DMS114 treated with DMSO at 0.1 percent for 48 hours (cell line): ENCODE measurements around the gene SPRED2.

Experiments
- DNase-seq: peaks from one replicate; lab custom pipeline; 2025; ENCODE audit not compliant: unreplicated experiment; lab: John Stamatoyannopoulos, UW

SPRED2 gene, protein sequence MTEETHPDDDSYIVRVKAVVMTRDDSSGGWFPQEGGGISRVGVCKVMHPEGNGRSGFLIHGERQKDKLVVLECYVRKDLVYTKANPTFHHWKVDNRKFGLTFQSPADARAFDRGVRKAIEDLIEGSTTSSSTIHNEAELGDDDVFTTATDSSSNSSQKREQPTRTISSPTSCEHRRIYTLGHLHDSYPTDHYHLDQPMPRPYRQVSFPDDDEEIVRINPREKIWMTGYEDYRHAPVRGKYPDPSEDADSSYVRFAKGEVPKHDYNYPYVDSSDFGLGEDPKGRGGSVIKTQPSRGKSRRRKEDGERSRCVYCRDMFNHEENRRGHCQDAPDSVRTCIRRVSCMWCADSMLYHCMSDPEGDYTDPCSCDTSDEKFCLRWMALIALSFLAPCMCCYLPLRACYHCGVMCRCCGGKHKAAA

DNA sequence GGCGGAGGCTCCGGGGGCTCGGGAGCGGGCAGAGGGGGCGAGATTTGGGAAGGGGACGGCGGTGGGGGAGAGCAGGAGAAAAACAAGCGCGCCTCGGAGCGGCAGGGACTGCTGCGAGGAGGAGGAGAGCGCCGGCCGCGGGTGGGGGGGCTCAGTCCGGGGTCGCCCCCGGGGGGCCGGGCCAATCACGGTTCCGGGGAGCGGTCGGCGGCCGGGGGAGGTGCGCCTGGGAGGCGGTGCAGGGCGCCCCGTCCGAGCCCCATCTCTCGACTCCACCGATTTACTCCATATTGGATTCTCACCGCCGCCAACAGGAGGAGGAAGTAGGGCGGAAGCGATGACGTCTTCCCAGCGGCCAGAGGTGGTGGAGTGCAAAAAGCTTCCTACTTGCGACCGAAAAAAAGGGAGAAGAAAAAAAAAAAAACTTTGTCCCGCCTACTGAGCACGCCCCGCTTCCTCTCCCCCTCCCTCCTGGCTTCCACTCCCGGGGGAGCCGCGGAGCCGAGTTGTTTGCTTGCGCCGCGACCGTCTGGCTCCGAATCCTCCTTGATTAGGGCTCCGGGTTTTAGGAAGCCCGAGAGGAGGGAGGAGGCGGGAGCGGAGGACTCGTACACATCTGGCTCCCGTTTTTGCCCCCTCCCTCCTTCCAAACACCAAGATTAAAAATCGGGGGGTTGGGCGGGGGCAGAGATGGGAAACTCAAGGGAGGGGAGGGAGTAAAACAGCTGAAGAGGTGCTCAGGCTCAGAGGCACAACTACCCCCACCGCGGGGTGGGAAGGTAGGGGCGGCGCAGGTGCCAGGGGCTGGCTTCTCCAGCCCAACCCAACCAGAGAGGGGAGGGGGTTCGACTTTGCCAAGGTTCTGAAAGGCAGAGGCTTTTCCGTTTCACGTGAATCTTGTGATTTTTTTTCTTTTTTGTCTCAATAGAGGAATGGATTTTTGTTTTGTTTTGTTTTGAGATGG lies at the start of gene SPRED2:
TSS of gene SPRED2 (minus strand) at position 373 of the 964 bp plus-strand sequence. CDS start 612 bp downstream, outside the sequence.
- peak; percentile 93 for DNase-seq

DNA sequence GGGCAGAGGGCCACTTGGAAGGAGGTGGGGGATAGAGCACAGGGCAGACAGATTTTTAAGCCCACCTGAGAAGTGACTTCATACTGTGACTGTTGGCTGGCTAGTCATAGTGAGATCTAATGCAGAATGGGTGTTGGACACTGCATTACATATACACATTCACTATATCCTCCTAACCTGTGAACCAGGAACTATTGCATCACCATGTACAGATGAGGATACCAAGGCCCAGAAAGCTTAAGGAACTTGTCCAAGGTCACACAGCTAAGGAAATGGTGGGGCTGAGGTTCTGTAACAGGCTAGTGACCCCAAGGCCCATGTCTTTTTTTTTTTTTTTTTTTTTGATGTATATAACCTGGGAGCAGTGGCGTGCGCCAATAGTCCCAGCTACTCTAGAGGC lies 49.6 kb upstream of the SPRED2 start:
- DNase-seq = no peak

DNA sequence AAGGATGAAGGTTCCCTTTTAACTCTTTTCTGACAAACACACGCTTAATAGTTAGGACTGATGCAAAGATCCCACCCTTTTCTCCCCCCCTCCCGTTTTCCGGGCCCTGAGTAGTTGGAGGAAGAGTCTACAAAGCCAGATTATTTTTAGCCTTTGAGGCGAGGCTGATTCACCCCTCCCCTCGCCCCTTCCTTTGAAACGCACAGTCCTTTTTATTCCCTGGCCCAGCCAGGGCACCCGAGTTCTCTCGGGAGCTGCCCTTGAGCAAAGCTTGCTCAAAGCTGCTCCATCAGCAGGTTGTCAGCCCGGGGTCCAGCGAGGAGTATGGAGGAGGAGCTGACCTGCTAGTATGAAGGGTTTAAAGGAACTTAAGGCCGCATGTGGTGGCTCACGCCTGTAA lies 47.1 kb upstream of the SPRED2 start:
- no peak for DNase-seq

DNA sequence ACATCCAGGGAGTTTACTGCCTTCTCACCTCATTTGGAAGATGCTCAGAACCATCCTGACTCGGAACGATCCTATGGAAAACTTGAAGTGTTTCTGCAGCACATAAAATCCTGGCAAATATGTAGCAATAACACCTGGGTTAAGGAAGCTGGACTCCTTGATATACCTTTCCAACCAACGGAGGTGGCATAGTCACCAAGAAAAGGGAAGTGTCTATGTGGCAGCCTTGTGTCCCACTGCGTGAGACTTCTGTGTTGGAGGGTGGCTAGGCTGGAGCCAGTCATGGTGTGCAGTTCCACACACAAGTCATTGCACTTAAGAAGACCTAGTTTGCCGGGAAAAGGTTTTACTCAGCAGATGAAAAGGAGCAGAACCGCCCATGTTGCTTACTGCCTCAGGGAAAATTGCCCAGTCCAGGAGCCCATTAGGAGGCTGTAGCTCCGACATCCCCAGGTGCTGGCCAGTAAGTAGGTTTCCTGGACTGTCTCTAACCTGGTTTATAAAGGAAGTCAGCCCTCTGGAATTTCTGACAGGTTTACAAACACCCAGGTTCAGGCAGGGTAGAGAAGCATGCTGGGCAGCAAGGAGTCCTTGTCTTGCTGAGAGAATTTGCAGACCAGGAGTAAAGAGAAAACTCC lies 46.2 kb upstream of the SPRED2 start:
- no peak for DNase-seq

DNA sequence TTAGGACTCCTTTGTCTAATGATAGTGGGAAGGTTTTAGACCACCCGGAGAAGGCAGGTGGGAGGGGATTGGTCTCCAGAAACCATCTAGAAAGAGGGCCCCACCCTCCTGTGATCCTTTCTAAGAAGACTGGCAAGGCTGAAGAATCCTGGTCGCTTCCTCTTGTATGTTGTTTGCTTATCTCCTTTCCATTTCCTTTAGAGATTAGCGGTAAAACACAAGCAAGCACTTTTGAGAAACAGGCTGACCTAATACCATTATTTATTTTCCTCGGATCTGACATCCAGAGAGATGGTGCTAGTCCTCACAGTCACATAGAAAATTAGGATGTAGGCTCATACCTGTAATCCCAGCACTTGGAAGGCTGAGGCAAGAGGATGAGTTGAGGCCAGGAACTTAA lies 45.2 kb upstream of the SPRED2 start:
- DNase-seq = no peak

DNA sequence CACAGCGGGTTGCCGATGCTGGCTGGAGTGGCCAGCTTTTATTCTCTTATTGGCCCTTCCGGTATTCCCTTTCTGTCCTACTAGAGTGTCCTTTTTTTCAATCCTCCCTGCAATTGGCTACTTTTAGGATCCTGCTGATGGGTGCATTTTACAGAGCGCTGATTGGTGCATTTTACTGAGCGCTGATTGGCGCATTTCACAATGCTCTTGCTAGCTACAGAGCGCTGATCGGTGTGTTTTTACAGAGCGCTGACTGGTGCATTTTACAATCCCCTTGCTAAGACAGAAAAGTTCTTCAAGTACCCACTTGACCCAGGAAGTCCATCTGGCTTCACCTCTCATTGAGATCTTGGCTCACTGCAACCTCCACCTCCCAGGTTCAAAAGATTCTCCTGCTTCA lies 44.4 kb upstream of the SPRED2 start:
- no peak for DNase-seq

DNA sequence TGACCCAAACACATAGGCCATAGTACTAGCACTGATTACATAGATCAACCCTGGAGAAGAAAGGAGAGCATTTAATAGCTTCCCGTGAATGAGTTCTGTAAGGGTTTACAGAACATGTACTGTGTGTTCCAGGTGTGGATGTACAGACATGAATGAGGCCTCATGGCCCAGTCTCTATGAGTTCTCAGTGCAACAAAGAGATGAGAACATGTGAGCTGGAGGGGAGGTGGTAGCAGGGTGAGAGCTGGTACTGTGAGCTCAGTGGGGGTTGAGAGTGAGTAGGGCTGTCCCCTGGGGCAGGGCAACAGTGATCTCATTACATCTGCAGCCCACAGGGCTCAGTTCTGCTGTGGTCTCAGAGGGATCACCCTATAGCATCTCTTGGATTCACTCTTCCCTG lies 42.6 kb upstream of the SPRED2 start:
- no peak for DNase-seq

DNA sequence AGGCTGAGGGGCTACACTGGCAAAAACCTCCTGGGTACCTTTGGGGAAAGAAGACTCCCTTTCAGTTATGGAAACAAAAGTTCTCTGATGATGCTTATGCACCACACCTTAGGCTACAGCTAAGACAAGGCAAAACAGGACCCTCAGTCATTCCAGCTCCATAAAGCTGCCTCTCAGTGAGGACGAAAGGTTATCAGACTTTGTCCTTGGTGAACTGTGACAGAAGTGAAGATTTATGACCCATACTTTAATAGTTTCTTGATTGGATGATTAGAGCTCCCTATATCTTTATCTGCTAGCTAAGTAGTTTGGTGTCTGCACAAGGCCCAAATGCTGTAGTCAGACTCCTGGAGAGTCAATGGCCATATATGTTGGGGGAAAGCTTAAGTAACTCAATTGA lies 40.6 kb upstream of the SPRED2 start:
- no peak for DNase-seq

DNA sequence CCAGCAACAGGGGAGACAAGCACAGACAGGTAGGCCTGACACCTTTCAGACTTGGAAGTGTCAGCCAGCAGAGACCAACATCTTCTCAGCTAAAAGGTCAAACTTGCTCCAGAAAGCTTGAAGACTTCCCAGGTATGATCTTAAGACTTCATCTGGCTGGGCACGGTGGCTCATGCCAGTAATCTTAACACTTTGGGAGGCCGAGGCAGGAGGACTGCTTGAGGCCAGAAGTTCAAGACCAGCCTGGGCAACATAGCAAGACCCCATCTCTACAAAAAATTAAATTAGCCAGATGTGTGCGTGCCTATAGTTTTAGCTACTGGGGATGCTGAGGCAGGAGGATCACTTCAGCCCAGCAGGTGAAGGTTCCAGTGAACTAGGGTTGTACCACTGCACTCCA lies 39.0 kb upstream of the SPRED2 start:
- no peak for DNase-seq

DNA sequence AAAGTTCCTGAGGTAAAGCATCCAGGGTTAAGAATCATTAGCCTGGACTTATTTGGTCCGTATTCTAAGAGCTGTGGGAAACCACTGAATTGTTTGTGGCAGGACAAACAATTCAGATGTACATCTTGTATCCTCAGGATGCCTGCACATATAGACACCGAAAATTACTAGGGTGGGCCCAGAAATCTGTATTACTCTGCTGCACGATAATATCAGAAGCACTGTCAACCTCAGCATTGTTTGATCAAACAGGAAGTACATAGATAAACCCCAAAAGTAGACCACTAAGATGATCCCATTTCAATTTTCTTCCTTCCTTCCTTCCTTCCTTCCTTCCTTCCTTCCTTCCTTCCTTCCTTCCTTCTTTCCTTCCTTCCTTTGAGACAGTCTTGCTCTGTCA lies 34.2 kb upstream of the SPRED2 start:
- DNase-seq = no peak

DNA sequence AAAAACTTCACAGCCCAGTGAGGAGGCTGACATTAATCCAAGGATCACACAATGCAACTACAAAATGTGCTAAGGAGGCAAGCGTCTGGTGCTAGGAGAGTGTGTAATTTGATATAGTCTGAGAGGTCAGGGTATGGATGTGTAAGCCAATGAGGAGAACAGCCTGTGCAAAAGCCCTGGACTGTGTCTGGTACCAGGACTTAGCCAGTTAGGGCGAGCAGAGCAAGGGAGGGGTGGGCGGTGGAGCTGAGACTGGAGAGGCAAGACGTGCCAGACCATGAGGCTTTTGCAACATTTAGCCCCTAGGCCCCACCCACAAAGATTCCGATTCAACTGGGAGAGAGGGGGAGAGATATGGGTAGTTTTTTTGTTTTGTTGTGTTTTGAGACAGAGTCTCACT lies 33.5 kb upstream of the SPRED2 start:
- DNase-seq = no peak

DNA sequence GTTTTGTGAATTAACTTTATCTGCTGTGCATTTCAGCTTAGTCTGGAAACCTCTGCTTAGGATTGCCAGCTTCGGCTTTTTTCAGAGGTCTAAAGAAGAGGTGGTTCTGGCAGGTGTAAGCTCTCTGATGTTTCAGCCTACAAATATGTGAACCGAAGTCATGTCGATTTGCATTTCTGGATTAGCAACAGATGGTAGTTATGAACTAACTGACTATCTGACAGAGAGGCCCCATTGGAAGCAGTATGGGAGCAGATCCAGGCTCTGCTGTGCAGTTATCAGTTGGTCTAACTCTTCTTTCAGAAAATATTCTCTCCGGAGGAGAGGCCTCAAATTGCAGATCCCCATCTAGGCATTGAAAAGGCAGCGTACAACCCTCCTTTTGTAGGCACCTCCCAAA lies 32.7 kb upstream of the SPRED2 start:
- no peak for DNase-seq

DNA sequence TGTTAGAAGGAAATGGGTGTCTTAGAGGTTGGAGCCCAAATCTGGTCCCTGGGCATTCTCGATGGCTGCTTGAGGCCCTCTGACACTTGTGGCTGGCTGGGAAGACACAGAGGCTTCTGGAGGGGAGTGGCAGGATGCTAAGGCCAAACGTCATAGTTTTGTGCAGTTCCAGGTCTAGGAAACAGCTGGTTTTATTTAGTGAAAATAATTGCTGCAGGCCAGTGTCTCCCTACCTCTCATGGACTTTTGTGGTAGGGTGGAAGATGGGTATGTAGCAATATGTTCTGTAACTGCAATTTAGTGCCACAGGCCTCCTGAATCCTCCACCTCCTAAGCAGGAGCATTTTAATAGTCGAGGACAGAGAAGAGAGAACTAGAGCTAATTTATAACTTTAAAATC lies 32.2 kb upstream of the SPRED2 start:
- no peak for DNase-seq

DNA sequence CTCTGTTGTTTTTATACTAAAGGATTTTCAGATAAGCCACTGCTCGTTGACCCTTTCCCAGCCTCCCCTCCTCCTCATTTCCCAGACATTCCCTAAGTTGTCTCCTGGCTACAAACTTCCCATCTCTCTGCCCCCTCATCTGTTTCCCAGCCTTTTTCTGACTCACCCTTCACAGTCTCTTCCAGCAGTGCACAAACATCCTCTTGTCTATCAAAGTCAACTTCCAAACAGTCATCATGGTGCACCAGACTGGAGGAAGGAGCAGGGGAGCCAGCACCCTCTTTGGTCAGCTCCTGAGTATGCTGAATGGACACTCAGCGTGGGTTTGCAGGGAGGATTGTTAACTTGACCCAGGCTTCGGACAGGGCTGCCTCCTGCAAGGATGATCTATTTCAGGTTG lies 26.6 kb upstream of the SPRED2 start:
- DNase-seq = no peak

DNA sequence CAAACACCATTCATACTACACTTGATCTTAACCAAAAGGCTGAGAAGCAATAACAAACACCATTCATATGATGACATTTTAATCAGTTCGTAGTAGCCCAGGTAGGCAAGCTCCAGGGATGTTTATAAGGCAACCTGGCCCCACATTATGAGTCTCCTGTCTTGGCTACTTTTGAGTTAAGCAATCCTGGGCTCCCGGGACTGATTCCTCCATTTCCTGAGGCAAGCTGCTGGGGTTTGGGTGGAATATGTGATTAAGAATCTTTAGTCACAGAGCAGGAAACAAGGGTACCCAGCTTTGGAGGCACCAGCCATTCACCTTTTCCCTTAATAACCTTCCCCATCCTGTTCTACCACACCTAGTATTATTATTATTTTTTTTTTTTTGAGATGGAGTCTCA lies 24.5 kb upstream of the SPRED2 start:
- no peak for DNase-seq

DNA sequence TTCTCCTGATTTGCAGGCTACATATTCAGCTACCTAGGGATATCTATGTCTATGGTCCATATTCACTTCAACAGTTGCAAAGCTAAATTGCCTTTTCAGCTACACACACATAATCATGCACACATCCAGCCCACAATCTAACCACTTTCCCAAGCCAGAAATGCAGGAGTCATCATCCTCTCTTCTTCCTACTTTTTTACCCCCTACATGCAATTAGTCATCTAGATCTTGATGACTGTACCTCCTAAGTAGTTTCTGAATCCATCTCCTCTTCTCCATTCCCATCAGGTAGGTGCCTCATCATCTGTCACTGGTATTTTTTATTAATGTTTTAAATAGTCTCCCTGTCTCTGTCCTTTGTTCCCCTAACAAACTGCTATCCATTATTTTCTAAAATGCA lies 23.7 kb upstream of the SPRED2 start:
- no peak for DNase-seq

DNA sequence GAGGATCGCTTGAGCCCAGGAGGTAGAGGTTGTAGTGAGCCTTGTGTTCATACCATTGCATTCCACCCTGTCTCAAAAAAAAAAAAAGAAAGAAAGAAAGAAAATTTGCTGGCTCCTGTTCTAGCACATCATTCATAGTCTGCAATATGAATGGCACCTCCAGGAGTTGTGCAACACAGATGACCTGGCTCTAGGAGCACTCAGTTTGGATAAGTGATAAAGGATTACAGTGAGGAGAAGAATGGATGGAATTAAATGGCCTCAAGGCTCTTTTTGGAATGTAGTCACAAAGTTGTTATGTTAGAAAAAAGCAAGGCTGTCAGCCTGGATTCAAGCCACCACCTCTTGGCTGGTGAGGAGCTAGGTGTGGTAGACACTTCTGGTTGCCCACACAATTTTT lies 21.5 kb upstream of the SPRED2 start:
- no peak for DNase-seq

DNA sequence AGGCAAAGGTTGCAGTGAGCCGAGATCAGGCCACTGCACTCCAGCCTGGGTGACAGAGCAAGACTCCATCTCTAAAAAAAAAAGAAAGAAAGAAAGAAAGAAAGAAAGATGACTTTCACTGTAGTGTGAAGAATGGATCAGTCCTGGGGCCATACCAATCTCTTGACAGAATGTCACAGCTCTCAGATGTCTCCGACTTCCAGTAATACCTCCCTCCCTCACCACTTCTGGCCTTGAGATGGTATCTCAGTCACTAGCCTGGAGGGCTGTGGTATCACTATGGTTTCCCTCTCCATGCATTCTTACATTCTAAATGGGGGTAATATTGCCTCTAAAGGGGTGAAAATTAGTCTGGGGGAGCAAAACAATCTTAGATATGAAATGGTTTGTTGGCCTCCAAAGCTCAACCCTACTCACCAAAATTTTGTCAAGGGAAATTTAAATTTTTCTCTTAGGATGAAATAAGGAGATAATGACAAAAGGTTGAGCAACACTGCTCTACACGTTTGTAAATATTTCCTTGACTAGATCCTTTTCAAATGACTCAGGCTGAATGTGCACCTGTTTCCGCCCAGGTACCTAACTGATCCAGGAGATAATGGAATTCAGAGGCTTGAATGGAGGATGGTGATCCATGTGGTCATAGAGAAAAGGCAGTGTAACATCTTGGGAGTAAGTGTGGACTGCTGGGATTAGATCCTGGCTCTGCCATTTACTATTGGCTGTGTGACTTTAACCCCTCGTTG lies 19.9 kb upstream of the SPRED2 start:
- DNase-seq = no peak

DNA sequence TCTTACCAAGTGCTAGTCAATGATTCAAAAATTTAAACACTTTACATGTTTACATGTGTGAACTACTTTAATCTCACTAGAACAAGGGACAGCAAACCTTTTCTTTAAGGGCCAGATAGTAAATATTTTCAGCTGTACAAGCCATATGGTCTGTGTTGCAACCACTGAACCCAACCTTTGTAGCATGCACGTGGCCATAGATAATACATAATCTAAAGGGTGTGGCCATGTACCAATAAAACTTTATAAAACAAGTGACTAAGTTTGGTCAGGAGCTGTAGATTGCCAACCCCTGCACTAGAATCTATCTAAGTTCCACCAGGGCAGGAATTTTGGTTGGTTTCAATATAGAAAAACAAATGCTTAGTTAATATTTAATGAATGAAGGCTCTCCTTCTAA lies 18.4 kb upstream of the SPRED2 start:
- no peak for DNase-seq

DNA sequence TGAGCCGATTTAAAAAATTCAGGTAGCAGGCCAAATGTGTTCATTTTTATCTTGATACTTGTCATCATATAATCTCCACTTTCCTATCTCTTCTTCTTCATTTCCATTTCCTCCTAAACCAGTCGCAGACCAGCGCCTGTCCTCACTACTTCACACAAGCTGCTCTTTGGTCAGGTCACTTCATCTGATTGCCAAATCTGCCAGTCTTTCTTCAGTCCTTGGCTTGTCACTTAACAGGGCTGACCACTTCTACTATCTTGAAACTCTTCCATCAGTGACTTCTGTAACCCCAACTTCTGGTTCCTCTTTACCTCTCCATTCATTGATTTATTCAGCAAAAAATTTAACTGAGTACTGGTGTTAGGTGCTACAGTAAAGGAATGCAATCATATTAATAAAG lies 18.0 kb upstream of the SPRED2 start:
- DNase-seq = no peak
